ENCODE data around the gene MOB3A. TPM values are rescaled to one million over a fixed set of nuclear protein-coding genes. Genes with fewer than 3 reads are reported as not detected.
A peak's percentile ranks its signal among the peaks of the same experiment; 100 is the strongest.

Gene MOB3A
- total and polyA plus RNA-seq, 4 donors: 12.5 to 43.6 (median 28.3) TPM

GRCh38 chr19:2083174-2083854 lies 12.8 kb downstream of the MOB3A start:
- Histone ChIP-seq H3K27me3 (ENCODE audit: control insufficient read depth in 1 of 2, insufficient read depth in 2 of 2, low read length in 1 of 2) (no peaks in the 10 kb centered on the region), H3K4me1 (ENCODE audit: control insufficient read depth in 1 of 2, insufficient read depth in 2 of 2, low read length in 2 of 2) (no peaks in the 10 kb centered on the region), H3K36me3 (ENCODE audit: control insufficient read depth in 1 of 2, insufficient read depth in 2 of 2, low read length in 1 of 2) (no peaks in the 10 kb centered on the region), H3K9me3 (ENCODE audit: control insufficient read depth, low read length) (no peaks in the 10 kb centered on the region), H3K27ac (ENCODE audit: low read depth in 1 of 2, low read length in 2 of 2) (no peak overlapping the region), H3K4me3 (ENCODE audit: low read length in 2 of 2) (no peak overlapping the region)
- no peak for ATAC-seq (ENCODE audit: low FRiP score)
- intact Hi-C loops (cut with DNase I): no loop called here
- DNase-seq: peak in 1 of 2 donors; percentile 71
- 85 to 87% methylated on average over 20 of the region's 20 CpGs for WGBS, 2 donors

- H3K9me3 ChIP-seq (ENCODE audit: control insufficient read depth, low read length): no peaks in the 10 kb centered on the region
- peak in 1 of 2 donors; percentile 64 for DNase-seq
- 87 to 91% methylated on average over 30 of the region's 30 CpGs for WGBS, 2 donors
- no peaks in the 10 kb centered on the region for H3K27me3 ChIP-seq (ENCODE audit: control insufficient read depth in 1 of 2, insufficient read depth in 2 of 2, low read length in 1 of 2)
- H3K36me3 ChIP-seq (ENCODE audit: control insufficient read depth in 1 of 2, insufficient read depth in 2 of 2, low read length in 1 of 2): no peaks in the 10 kb centered on the region
- intact Hi-C loops (cut with DNase I): no loop called here
- H3K27ac ChIP-seq (ENCODE audit: low read depth in 1 of 2, low read length in 2 of 2): no peak overlapping the region
- ATAC-seq (ENCODE audit: low FRiP score): no peak
- H3K4me1 ChIP-seq (ENCODE audit: control insufficient read depth in 1 of 2, insufficient read depth in 2 of 2, low read length in 2 of 2): no peaks in the 10 kb centered on the region
- H3K4me3 ChIP-seq (ENCODE audit: low read length in 2 of 2): no peak overlapping the region
These were observed 14.0 kb downstream of the MOB3A start for GRCh38 chr19:2081873-2082810.

GRCh38 chr19:2080336-2080988 lies 15.7 kb downstream of the MOB3A start:
- 80 to 84% methylated on average over 23 of the region's 23 CpGs for WGBS, 2 donors
- H3K36me3 ChIP-seq (ENCODE audit: control insufficient read depth in 1 of 2, insufficient read depth in 2 of 2, low read length in 1 of 2): peaks cover 0 to 2% of the 10 kb centered on the region in 2 donors
- DNase-seq (no peak), ATAC-seq (ENCODE audit: low FRiP score) (no peak)
- no peaks in the 10 kb centered on the region for H3K4me1 ChIP-seq (ENCODE audit: control insufficient read depth in 1 of 2, insufficient read depth in 2 of 2, low read length in 2 of 2)
- intact Hi-C loops (cut with DNase I): no loop called here
- H3K9me3 ChIP-seq (ENCODE audit: control insufficient read depth, low read length): no peaks in the 10 kb centered on the region
- no peak overlapping the region for H3K4me3 ChIP-seq (ENCODE audit: low read length in 2 of 2)
- H3K27me3 ChIP-seq (ENCODE audit: control insufficient read depth in 1 of 2, insufficient read depth in 2 of 2, low read length in 1 of 2): no peaks in the 10 kb centered on the region
- H3K27ac ChIP-seq (ENCODE audit: low read depth in 1 of 2, low read length in 2 of 2): no peak overlapping the region

GRCh38 chr19:2079865-2080301 lies 16.2 kb downstream of the MOB3A start:
- Histone ChIP-seq H3K9me3 (ENCODE audit: control insufficient read depth, low read length) (no peaks in the 10 kb centered on the region), H3K4me3 (ENCODE audit: low read length in 2 of 2) (no peak overlapping the region), H3K27me3 (ENCODE audit: control insufficient read depth in 1 of 2, insufficient read depth in 2 of 2, low read length in 1 of 2) (no peaks in the 10 kb centered on the region), H3K27ac (ENCODE audit: low read depth in 1 of 2, low read length in 2 of 2) (no peak overlapping the region), H3K4me1 (ENCODE audit: control insufficient read depth in 1 of 2, insufficient read depth in 2 of 2, low read length in 2 of 2) (no peaks in the 10 kb centered on the region), H3K36me3 (ENCODE audit: control insufficient read depth in 1 of 2, insufficient read depth in 2 of 2, low read length in 1 of 2) (peaks cover 0 to 2% of the 10 kb centered on the region in 2 donors)
- ATAC-seq (ENCODE audit: low FRiP score): no peak
- DNase-seq: no peak
- intact Hi-C loops (cut with DNase I): no loop called here
- 88 to 89% methylated on average over 22 to 23 of the region's 23 CpGs for WGBS, 2 donors

GRCh38 chr19:2079076-2079864 lies 16.9 kb downstream of the MOB3A start:
- Histone ChIP-seq H3K36me3 (ENCODE audit: control insufficient read depth in 1 of 2, insufficient read depth in 2 of 2, low read length in 1 of 2) (peaks cover 0 to 2% of the 10 kb centered on the region in 2 donors), H3K4me1 (ENCODE audit: control insufficient read depth in 1 of 2, insufficient read depth in 2 of 2, low read length in 2 of 2) (no peaks in the 10 kb centered on the region), H3K9me3 (ENCODE audit: control insufficient read depth, low read length) (no peaks in the 10 kb centered on the region), H3K4me3 (ENCODE audit: low read length in 2 of 2) (no peak overlapping the region), H3K27ac (ENCODE audit: low read depth in 1 of 2, low read length in 2 of 2) (no peak overlapping the region), H3K27me3 (ENCODE audit: control insufficient read depth in 1 of 2, insufficient read depth in 2 of 2, low read length in 1 of 2) (no peaks in the 10 kb centered on the region)
- WGBS, 2 donors: 91% methylated on average over 31 to 32 of the region's 32 CpGs
- no peak for DNase-seq
- no peak for ATAC-seq (ENCODE audit: low FRiP score)
- intact Hi-C loops (cut with DNase I): no loop called here

GRCh38 chr19:2077833-2078619 lies 18.1 kb downstream of the MOB3A start:
- DNase-seq (no peak), ATAC-seq (ENCODE audit: low FRiP score) (no peak)
- no peak overlapping the region for H3K27ac ChIP-seq (ENCODE audit: low read depth in 1 of 2, low read length in 2 of 2)
- H3K36me3 ChIP-seq (ENCODE audit: control insufficient read depth in 1 of 2, insufficient read depth in 2 of 2, low read length in 1 of 2): peaks cover 0 to 5% of the 10 kb centered on the region in 2 donors
- H3K4me1 ChIP-seq (ENCODE audit: control insufficient read depth in 1 of 2, insufficient read depth in 2 of 2, low read length in 2 of 2): no peaks in the 10 kb centered on the region
- H3K4me3 ChIP-seq (ENCODE audit: low read length in 2 of 2): no peak overlapping the region
- H3K9me3 ChIP-seq (ENCODE audit: control insufficient read depth, low read length): no peaks in the 10 kb centered on the region
- intact Hi-C loops (cut with DNase I): no loop called here
- no peaks in the 10 kb centered on the region for H3K27me3 ChIP-seq (ENCODE audit: control insufficient read depth in 1 of 2, insufficient read depth in 2 of 2, low read length in 1 of 2)
- 96% methylated on average over 44 of the region's 44 CpGs for WGBS, 2 donors

- H3K4me1 ChIP-seq (ENCODE audit: control insufficient read depth in 1 of 2, insufficient read depth in 2 of 2, low read length in 2 of 2): no peaks in the 10 kb centered on the region
- ATAC-seq (ENCODE audit: low FRiP score) (no peak), DNase-seq (no peak)
- H3K27ac ChIP-seq (ENCODE audit: low read depth in 1 of 2, low read length in 2 of 2): no peak overlapping the region
- no peak overlapping the region for H3K4me3 ChIP-seq (ENCODE audit: low read length in 2 of 2)
- 92 to 94% methylated on average over 7 of the region's 7 CpGs for WGBS, 2 donors
- peaks cover 0 to 5% of the 10 kb centered on the region in 2 donors for H3K36me3 ChIP-seq (ENCODE audit: control insufficient read depth in 1 of 2, insufficient read depth in 2 of 2, low read length in 1 of 2)
- H3K27me3 ChIP-seq (ENCODE audit: control insufficient read depth in 1 of 2, insufficient read depth in 2 of 2, low read length in 1 of 2): no peaks in the 10 kb centered on the region
- no peaks in the 10 kb centered on the region for H3K9me3 ChIP-seq (ENCODE audit: control insufficient read depth, low read length)
- intact Hi-C loops (cut with DNase I): no loop called here
These were observed 18.7 kb downstream of the MOB3A start for GRCh38 chr19:2077398-2077797.
